GM19467 (cell line): Measurements from ENCODE around the gene PRPS1.
A peak's percentile ranks its signal among the peaks of the same experiment; 100 is the strongest.
"Not testable (repeated sequence)": the region's sequence is repeated elsewhere in the genome, so short reads cannot be mapped to it uniquely, and the experiment has no call there.

Experiments
- ATAC-seq: cut with Tn5 transposase; IDR thresholded peaks from one replicate; pipeline ENCODE4 v1.9.1; 2021; ENCODE audit warnings: mild to moderate bottlenecking, moderate library complexity; ENCODE audit not compliant: unreplicated experiment

Gene PRPS1

GRCh38 chrX:107674480-107675364 lies 46.4 kb downstream of the PRPS1 start:
- peak; percentile 2 for ATAC-seq

- no peak for ATAC-seq
These were observed 47.0 kb downstream of the PRPS1 start for GRCh38 chrX:107675365-107675654.

- no peak for ATAC-seq
These were observed 47.7 kb downstream of the PRPS1 start for GRCh38 chrX:107675823-107676555.

GRCh38 chrX:107676559-107677378 lies 48.5 kb downstream of the PRPS1 start:
- no peak for ATAC-seq

GRCh38 chrX:107677501-107677901 lies 49.2 kb downstream of the PRPS1 start:
- no peak for ATAC-seq

- ATAC-seq: no peak
These were observed 49.6 kb downstream of the PRPS1 start for GRCh38 chrX:107677909-107678308.

- ATAC-seq: no peak
These were observed 50.8 kb downstream of the PRPS1 start for GRCh38 chrX:107678957-107679740.

GRCh38 chrX:107682256-107682655 lies 53.9 kb downstream of the PRPS1 start:
- no peak for ATAC-seq

- ATAC-seq: no peak
These were observed 55.0 kb downstream of the PRPS1 start for GRCh38 chrX:107683124-107683895.

- ATAC-seq: no peak
These were observed 55.6 kb downstream of the PRPS1 start for GRCh38 chrX:107683931-107684330.

- ATAC-seq: peak; percentile 86
These were observed 56.7 kb downstream of the PRPS1 start for GRCh38 chrX:107684956-107685385.

- not testable (repeated sequence) for ATAC-seq
These were observed 57.3 kb downstream of the PRPS1 start for GRCh38 chrX:107685586-107685985.

GRCh38 chrX:107686026-107686425 lies 57.7 kb downstream of the PRPS1 start:
- ATAC-seq: no peak

- ATAC-seq: no peak
These were observed 58.5 kb downstream of the PRPS1 start for GRCh38 chrX:107686792-107687191.

- ATAC-seq: no peak
These were observed 59.1 kb downstream of the PRPS1 start for GRCh38 chrX:107687445-107687844.

- no peak for ATAC-seq
These were observed 62.7 kb downstream of the PRPS1 start for GRCh38 chrX:107691024-107691448.

- ATAC-seq: no peak
These were observed 71.3 kb downstream of the PRPS1 start for GRCh38 chrX:107699616-107700015.

- ATAC-seq: no peak
These were observed 72.0 kb downstream of the PRPS1 start for GRCh38 chrX:107700317-107700774.
